Neural progenitor cell (in vitro differentiated cells): ENCODE data around the gene PCSK2.

Source experiments
- EZH2 ChIP-seq: fragments of 200-600 bp; sonication (generic); IDR thresholded peaks from 2 replicates; pipeline ENCODE4 v1.6.1; 2017; ENCODE audit warnings: antibody characterized with exemption, mild to moderate bottlenecking, moderate library complexity
- TF ChIP-seq, protein P1 (sequence below): fragments of 200-600 bp; sonication (generic); IDR thresholded peaks from 2 replicates; pipeline ENCODE4 v1.5.1; 2017; ENCODE audit warnings: antibody characterized with exemption, mild to moderate bottlenecking

DNA sequence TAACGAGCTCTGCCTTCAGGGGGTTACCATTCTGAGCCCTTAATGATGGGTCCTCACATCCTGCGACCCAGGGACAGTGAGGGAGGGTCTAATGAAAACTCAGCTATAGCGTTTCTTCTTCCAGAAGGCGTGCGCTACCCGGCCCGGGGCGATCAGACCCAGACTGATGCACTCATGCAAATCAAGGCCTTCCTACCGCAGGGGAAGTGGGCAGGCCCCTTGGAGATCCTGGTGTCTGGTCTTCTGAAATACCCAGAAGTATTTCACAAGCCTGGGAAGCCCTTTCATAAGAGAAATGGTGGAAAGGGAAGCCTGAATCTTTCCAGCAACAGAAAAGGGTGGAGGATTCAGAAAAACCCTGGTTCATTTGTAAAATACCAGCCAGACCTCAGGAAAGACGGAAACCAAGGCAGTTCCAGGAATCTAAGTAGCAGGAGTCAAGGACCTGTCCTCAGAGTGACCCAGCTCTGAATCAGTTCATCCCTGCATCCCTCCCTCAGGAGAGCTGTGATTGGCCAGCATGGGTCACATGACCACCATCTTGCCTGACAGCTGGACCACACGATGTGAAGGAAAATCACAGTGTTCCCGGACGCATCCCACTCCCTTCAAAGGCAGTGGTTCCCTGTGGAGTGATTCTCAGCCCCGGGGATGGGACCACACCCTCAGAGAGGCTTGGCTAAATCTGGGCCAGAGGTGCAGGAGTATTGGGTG lies 291.7 kb downstream of the PCSK2 start:
- TF ChIP-seq, protein P1, sequence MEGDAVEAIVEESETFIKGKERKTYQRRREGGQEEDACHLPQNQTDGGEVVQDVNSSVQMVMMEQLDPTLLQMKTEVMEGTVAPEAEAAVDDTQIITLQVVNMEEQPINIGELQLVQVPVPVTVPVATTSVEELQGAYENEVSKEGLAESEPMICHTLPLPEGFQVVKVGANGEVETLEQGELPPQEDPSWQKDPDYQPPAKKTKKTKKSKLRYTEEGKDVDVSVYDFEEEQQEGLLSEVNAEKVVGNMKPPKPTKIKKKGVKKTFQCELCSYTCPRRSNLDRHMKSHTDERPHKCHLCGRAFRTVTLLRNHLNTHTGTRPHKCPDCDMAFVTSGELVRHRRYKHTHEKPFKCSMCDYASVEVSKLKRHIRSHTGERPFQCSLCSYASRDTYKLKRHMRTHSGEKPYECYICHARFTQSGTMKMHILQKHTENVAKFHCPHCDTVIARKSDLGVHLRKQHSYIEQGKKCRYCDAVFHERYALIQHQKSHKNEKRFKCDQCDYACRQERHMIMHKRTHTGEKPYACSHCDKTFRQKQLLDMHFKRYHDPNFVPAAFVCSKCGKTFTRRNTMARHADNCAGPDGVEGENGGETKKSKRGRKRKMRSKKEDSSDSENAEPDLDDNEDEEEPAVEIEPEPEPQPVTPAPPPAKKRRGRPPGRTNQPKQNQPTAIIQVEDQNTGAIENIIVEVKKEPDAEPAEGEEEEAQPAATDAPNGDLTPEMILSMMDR = no peak
- TF ChIP-seq EZH2 = no peak
